Keratinocyte (primary cell): Measurements from ENCODE around the gene CFAP299. TPM values are rescaled to one million over a fixed set of nuclear protein-coding genes. Genes with fewer than 3 reads are reported as not detected.

ENCODE experiments used
- DNase-seq: peaks from one replicate; pipeline ENCODE4 v3.0.0-alpha.2; 2011; ENCODE audit warnings: low read depth, missing footprints, low spot score
- FAIRE-seq: peaks from 2 replicates; lab custom pipeline; 2011; peaks lifted over from hg19 to GRCh38; lab: Jason Lieb, UNC
- H2AFZ ChIP-seq: 2 replicates; pipeline ENCODE4 v1.6.0; 2012; ENCODE audit warnings: low read length, control low read depth, inconsistent platforms; ENCODE audit not compliant: control insufficient read depth
- H3K27ac ChIP-seq: 2 replicates; pipeline ENCODE4 v1.5.1; 2011; ENCODE audit warnings: low read length; ENCODE audit not compliant: control insufficient read depth, insufficient read depth
- H3K27me3 ChIP-seq: 3 replicates; pipeline ENCODE4 v1.6.0; 2011; ENCODE audit warnings: low read length; ENCODE audit not compliant: control insufficient read depth, insufficient read depth; ENCODE audit errors: extremely low read depth
- H3K36me3 ChIP-seq, 2 experiments: 2 replicates in 1 of 2; 3 replicates in 1 of 2; pipeline ENCODE4 v1.5.1; 2011; ENCODE audit warnings: low read length in 2 of 2, mild to moderate bottlenecking in 1 of 2; ENCODE audit not compliant: control insufficient read depth in 2 of 2, insufficient read depth in 2 of 2; ENCODE audit errors: extremely low read depth in 1 of 2
- H3K4me1 ChIP-seq: 3 replicates; pipeline ENCODE4 v1.5.1; 2011; ENCODE audit warnings: low read length; ENCODE audit not compliant: control insufficient read depth, insufficient read depth; ENCODE audit errors: extremely low read depth
- H3K4me2 ChIP-seq: 3 replicates; pipeline ENCODE4 v1.6.0; 2011; ENCODE audit warnings: low read depth, low read length; ENCODE audit not compliant: control insufficient read depth, insufficient read depth; ENCODE audit errors: extremely low read depth
- H3K4me3 ChIP-seq, 3 experiments: fragments of 200-600 bp in 1 of 3; sonication (generic) in 1 of 3; 2 replicates in 2 of 3; 3 replicates in 1 of 3; pipeline ENCODE4 v1.5.1; 2011 to 2016; ENCODE audit warnings: low read length in 3 of 3, mild to moderate bottlenecking in 3 of 3, control low read depth in 2 of 3, inconsistent platforms in 1 of 3, low read depth in 1 of 3, mixed read lengths in 1 of 3, mixed run types in 1 of 3, moderate library complexity in 1 of 3; ENCODE audit not compliant: control insufficient read depth in 2 of 3, insufficient read depth in 2 of 3; ENCODE audit errors: extremely low read depth in 1 of 3
- H3K79me2 ChIP-seq: 2 replicates; pipeline ENCODE4 v1.6.0; 2012; ENCODE audit warnings: low read length; ENCODE audit not compliant: control insufficient read depth, insufficient read depth
- H3K9ac ChIP-seq: 3 replicates; pipeline ENCODE4 v1.6.0; 2011; ENCODE audit warnings: low read length; ENCODE audit not compliant: control insufficient read depth, insufficient read depth; ENCODE audit errors: extremely low read depth
- H3K9me1 ChIP-seq: 3 replicates; pipeline ENCODE4 v1.6.0; 2011; ENCODE audit warnings: low read length; ENCODE audit not compliant: control insufficient read depth, insufficient read depth; ENCODE audit errors: extremely low read depth
- H3K9me3 ChIP-seq: 2 replicates; pipeline ENCODE4 v1.5.1; 2012; ENCODE audit warnings: low read depth, low read length; ENCODE audit not compliant: control insufficient read depth
- H4K20me1 ChIP-seq: 3 replicates; pipeline ENCODE4 v1.6.0; 2011; ENCODE audit warnings: low read length; ENCODE audit not compliant: control insufficient read depth, insufficient read depth; ENCODE audit errors: extremely low read depth
- EZH2 ChIP-seq: IDR thresholded peaks from one replicate; pipeline ENCODE4 v1.6.1; 2012; ENCODE audit warnings: inconsistent platforms, mild to moderate bottlenecking, low read length, moderate library complexity
- dilution Hi-C: fragments of 300-500 bp; cut with MboI; formaldehyde crosslinking; loops from one replicate; pipeline ENCODE4 v1.7.0; 2020; ENCODE audit warnings: low sequenced_read_pairs; ENCODE audit not compliant: extremely low pct_ligation_motif_present
- polyA plus RNA-seq, 5 experiments: library from polyadenylated mRNA; depleted of rRNA in 3 of 5; stranded (reverse) in 3 of 5; stranded (forward) in 1 of 5; unstranded in 1 of 5; fragments of >200 nt; gene quantifications; 1 replicate in 1 of 5; 2 replicates in 3 of 5; 3 replicates in 1 of 5; pipeline versions ENCODE4 v1.2.1 to v1.2.3, GENCODE V29; 2011 to 2012; ENCODE audit warnings: missing spikeins in 2 of 5, low read depth in 1 of 5, low replicate concordance in 1 of 5
- TF ChIP-seq, protein P1 (sequence below), 3 experiments: IDR thresholded peaks in 1 of 3; conservative IDR thresholded peaks in 1 of 3; optimal IDR thresholded peaks in 1 of 3; 2 replicates in 2 of 3; 3 replicates in 1 of 3; pipeline versions ENCODE3 to v1.5.1; 2011; ENCODE audit warnings: low read length in 3 of 3, mild to moderate bottlenecking in 3 of 3, moderate library complexity in 2 of 3, control low read depth in 1 of 3, inconsistent platforms in 1 of 3; ENCODE audit not compliant: insufficient read depth in 2 of 3; ENCODE audit errors: extremely low read depth in 1 of 3

CFAP299 gene
- polyA plus RNA-seq, 1 donor (not counting 4 experiments of a cell fraction or from before 2014, with no cell fraction given) = 0.14 TPM

GRCh38 chr4:80840396-80840795 lies 504.9 kb downstream of the CFAP299 start:
- no peak for FAIRE-seq
- no peaks in the 10 kb centered on the region for H3K4me1 ChIP-seq
- no peaks in the 10 kb centered on the region for H3K9me3 ChIP-seq
- H3K9me1 ChIP-seq = no peaks in the 10 kb centered on the region
- H3K27me3 ChIP-seq = no peaks in the 10 kb centered on the region
- TF ChIP-seq EZH2 = no peak
- H3K36me3 ChIP-seq = no peaks in the 10 kb centered on the region
- dilution Hi-C loops = no loop called here
- no peaks in the 10 kb centered on the region for H4K20me1 ChIP-seq
- DNase-seq = no peak
- no peak overlapping the region for H2AFZ ChIP-seq
- no peak overlapping the region for H3K27ac ChIP-seq
- H3K4me3 ChIP-seq = no peak overlapping the region
- H3K4me2 ChIP-seq = no peak overlapping the region
- no peaks in the 10 kb centered on the region for H3K79me2 ChIP-seq
- no peak overlapping the region for H3K9ac ChIP-seq

DNA sequence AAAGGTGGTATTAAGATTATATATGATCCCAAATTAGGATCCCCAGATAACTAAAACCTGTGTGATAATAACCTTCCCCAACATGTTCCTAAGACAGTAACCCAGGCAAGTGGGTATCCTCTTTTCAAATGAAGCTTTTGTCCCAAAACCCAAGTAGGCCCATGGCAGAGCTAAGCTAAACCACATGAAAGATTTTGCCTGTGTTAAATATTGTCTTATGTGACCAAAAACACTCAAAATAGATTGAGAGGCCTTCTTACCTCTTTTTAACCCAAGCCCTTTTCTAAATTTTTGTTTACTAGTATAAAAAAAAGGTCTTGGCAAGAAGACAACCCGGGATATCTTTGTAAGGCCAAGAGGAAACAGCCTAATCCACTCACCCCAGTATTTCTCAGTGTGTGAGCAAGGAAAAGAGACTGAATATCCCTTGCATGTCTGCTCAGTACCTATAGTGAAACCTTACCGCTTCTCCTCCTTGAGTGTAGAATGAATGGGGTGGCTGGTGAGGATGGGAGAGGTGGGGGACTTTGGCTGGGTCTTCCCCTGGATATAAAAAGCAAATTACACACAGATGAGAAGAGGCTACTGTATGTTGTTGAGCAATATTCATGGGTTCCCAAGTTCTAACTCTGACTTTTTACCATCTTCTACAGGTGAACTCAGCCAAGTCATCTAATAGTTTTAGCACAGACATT lies 506.2 kb downstream of the CFAP299 start:
- Histone ChIP-seq H3K4me3 (no peak overlapping the region), H2AFZ (no peak overlapping the region), H3K4me2 (no peak overlapping the region), H3K79me2 (no peaks in the 10 kb centered on the region), H4K20me1 (no peaks in the 10 kb centered on the region), H3K9ac (no peak overlapping the region), H3K9me1 (no peaks in the 10 kb centered on the region), H3K27ac (no peak overlapping the region), H3K9me3 (no peaks in the 10 kb centered on the region), H3K36me3 (no peaks in the 10 kb centered on the region), H3K27me3 (no peaks in the 10 kb centered on the region), H3K4me1 (no peaks in the 10 kb centered on the region)
- TF ChIP-seq, protein P1, sequence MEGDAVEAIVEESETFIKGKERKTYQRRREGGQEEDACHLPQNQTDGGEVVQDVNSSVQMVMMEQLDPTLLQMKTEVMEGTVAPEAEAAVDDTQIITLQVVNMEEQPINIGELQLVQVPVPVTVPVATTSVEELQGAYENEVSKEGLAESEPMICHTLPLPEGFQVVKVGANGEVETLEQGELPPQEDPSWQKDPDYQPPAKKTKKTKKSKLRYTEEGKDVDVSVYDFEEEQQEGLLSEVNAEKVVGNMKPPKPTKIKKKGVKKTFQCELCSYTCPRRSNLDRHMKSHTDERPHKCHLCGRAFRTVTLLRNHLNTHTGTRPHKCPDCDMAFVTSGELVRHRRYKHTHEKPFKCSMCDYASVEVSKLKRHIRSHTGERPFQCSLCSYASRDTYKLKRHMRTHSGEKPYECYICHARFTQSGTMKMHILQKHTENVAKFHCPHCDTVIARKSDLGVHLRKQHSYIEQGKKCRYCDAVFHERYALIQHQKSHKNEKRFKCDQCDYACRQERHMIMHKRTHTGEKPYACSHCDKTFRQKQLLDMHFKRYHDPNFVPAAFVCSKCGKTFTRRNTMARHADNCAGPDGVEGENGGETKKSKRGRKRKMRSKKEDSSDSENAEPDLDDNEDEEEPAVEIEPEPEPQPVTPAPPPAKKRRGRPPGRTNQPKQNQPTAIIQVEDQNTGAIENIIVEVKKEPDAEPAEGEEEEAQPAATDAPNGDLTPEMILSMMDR (optimal IDR thresholded peaks at IDR 0.05 in 1 of 3, IDR thresholded peaks at IDR 0.05 in 1 of 3, conservative IDR thresholded peaks at IDR 0.05 in 1 of 3; ENCODE audit: extremely low read depth in 1 of 3, insufficient read depth in 2 of 3, low read length in 3 of 3) = no peak
- no peak for TF ChIP-seq EZH2
- DNase-seq (no peak), FAIRE-seq (no peak)
- dilution Hi-C loops = no loop called here

DNA sequence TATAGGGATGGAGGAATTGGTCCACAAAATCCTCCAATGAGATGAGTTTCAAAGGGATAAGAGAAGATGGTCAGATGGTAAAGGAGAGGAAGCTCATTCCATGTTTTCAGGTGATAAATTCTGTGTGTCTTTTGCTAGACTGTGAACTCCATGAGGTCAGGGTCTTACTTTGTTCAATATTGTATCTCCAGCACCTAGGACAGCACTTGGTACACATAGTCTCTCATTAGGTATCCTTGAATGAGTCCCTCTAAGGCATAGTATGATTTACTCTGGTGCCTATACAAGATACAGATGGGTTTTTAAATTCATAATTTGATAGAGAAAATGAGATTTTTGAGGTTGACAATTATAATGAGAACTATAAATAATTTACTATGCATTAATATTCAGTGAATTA lies 510.7 kb downstream of the CFAP299 start:
- no peak overlapping the region for H3K4me2 ChIP-seq
- no peaks in the 10 kb centered on the region for H4K20me1 ChIP-seq
- H3K4me3 ChIP-seq = no peak overlapping the region
- H3K27me3 ChIP-seq = no peaks in the 10 kb centered on the region
- no peaks in the 10 kb centered on the region for H3K9me3 ChIP-seq
- no peaks in the 10 kb centered on the region for H3K9me1 ChIP-seq
- dilution Hi-C loops = no loop called here
- no peaks in the 10 kb centered on the region for H3K36me3 ChIP-seq
- H3K9ac ChIP-seq = no peak overlapping the region
- TF ChIP-seq, protein P1 (optimal IDR thresholded peaks at IDR 0.05 in 1 of 3, IDR thresholded peaks at IDR 0.05 in 1 of 3, conservative IDR thresholded peaks at IDR 0.05 in 1 of 3; ENCODE audit: extremely low read depth in 1 of 3, insufficient read depth in 2 of 3, low read length in 3 of 3) = no peak
- no peak for TF ChIP-seq EZH2
- H3K4me1 ChIP-seq = no peaks in the 10 kb centered on the region
- FAIRE-seq = no peak
- H3K79me2 ChIP-seq = no peaks in the 10 kb centered on the region
- DNase-seq = no peak
- H3K27ac ChIP-seq = no peak overlapping the region
- H2AFZ ChIP-seq = no peak overlapping the region
